GM13976 (cell line): ENCODE data around the gene NBAS.

ENCODE experiments used
- DNase-seq: peaks from one replicate; pipeline ENCODE4 v3.0.0; 2012; ENCODE audit warnings: low spot score
- in situ Hi-C: fragments of 300-500 bp; cut with MboI; formaldehyde crosslinking; loops from one replicate; pipeline ENCODE4 v1.12.0; 2022; ENCODE audit warnings: low sequenced_read_pairs, mixed read lengths, inconsistent platforms; ENCODE audit not compliant: unreplicated experiment
- TF ChIP-seq, protein P1 (sequence below): IDR thresholded peaks from 2 replicates; pipeline ENCODE4 v1.5.1; 2012; ENCODE audit warnings: borderline replicate concordance, mild to moderate bottlenecking; ENCODE audit not compliant: insufficient read depth; ENCODE audit errors: extremely low read depth, missing control alignments, control extremely low read depth

NBAS gene

DNA sequence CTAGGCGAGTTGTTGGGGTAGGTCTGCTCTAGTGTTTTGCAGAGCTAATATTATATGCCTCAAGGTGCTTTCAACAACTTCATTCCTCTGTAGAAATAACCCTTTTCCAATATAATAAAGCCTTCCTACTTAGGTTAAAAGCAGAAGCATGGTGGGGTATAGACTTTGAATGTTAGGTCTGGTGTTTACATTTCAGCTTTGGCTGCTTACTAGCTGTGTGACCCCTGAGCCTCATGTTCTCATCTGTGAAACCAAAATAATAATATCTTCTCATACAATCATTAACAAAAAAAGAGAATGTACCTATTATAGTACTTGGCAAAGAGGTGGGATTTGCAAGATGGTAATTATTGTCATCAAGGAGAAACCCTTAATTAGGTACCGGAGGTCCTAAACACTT lies 386.6 kb downstream of the NBAS start:
- in situ Hi-C loops = no loop called here
- TF ChIP-seq, protein P1, sequence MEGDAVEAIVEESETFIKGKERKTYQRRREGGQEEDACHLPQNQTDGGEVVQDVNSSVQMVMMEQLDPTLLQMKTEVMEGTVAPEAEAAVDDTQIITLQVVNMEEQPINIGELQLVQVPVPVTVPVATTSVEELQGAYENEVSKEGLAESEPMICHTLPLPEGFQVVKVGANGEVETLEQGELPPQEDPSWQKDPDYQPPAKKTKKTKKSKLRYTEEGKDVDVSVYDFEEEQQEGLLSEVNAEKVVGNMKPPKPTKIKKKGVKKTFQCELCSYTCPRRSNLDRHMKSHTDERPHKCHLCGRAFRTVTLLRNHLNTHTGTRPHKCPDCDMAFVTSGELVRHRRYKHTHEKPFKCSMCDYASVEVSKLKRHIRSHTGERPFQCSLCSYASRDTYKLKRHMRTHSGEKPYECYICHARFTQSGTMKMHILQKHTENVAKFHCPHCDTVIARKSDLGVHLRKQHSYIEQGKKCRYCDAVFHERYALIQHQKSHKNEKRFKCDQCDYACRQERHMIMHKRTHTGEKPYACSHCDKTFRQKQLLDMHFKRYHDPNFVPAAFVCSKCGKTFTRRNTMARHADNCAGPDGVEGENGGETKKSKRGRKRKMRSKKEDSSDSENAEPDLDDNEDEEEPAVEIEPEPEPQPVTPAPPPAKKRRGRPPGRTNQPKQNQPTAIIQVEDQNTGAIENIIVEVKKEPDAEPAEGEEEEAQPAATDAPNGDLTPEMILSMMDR = no peak
- no peak for DNase-seq

DNA sequence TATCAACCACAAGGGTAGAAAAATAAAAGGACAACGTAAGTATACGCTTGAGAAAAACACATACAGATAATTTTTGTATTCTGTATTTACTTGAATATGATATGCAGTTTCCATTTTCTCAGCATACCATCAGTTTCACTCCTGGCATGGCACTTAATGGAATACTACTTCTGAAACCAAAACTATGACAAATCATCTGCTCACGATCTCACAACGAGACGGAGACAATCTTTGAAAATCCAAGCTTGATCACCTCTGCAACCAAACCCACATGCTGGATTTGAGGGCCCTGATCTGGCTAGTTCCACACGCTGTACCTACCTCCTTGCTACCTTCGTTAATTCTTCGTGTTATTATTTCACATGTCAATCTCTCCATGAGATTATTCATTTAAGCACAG lies 387.6 kb downstream of the NBAS start:
- in situ Hi-C loops = no loop called here
- TF ChIP-seq, protein P1 = no peak
- DNase-seq = no peak

DNA sequence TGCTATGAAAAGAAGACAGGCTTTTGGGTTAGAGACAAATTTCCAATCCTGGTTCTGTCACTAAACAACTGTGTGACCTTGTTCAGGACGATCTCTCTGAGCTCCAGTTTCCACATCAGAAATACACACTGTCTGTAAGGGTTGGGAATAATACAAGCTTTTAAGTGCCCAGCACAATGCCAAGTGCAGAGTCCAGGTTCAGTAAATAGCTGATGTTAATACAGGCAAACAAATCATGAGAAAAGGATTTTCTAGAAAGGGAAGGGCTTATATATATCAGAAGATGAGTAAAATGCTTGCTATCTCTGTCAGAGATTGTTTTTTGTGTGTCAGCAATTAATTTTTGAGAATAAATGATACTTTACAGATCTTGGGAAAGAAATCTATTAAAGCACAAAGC lies 388.3 kb downstream of the NBAS start:
- no peak for DNase-seq
- in situ Hi-C loops = no loop called here
- TF ChIP-seq, protein P1 = no peak

DNA sequence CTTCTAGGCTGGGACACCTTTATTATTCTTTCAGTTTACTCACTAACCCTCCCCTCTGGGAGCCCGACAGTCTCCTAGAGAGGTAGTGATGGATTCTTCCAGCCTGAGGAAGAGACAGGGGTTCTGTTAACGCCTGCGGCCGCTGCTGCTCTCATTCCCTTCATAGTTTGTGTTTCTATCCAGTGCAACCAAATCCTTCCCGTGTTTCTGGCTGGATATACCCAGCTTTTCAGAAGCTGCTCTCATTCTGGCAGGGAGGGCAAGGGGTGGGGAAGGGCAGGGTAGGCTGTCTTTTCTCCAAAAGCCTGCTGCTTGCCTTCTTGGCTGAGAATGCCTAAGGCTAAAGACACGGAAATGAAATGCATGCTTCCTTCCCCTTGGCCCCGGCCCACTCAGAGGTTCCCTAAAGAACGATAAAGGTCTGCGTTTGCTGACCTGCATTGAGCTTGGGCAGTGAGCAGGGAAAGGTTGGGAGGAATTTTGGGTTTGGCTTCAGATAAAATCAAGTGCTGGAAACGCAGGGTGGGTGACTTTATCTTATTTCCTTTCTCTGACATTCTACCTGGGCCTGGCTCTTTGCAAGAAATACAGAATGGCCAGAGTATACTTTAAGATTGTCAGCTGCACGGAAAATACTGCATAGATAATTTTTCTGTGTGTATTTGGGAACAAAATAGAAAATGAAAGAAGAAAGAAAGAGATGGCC lies 390.9 kb downstream of the NBAS start:
- TF ChIP-seq, protein P1 = no peak
- DNase-seq = no peak
- in situ Hi-C loops = no loop called here

DNA sequence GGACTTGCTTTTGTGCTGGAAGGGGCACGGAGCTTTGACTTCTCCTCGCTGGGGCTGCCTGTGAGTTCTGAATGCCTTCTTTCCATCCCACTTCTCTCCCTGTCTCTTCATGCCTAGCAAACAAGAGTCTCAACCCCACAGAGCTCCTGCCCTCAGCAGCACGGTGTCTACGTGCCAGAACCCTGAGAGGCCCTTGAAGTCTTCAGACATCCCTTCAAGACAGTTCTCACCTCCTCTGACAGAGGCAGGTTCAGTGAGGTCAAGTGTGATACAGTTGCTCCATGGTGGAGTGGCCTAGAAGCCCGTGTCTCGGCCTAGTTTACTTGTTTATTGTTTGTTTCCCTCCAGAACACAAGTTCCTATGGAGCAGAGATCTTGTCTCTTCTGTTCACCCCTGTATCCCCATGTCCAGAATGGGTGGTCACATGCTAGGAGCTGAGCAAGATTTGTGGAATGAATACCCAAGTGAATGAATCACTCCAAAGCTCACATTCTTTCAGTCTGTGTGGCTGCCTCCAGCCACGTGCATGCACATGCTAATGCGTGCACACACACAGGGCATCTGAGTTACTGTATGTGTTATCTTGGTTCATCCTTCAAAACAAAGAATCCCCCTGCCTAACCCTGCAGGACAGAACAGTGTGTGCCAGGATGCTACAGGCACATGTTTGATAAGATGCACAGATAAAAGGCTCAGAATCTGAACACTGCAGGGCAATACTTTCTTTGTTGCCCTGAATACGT lies 391.6 kb downstream of the NBAS start:
- in situ Hi-C loops = no loop called here

DNA sequence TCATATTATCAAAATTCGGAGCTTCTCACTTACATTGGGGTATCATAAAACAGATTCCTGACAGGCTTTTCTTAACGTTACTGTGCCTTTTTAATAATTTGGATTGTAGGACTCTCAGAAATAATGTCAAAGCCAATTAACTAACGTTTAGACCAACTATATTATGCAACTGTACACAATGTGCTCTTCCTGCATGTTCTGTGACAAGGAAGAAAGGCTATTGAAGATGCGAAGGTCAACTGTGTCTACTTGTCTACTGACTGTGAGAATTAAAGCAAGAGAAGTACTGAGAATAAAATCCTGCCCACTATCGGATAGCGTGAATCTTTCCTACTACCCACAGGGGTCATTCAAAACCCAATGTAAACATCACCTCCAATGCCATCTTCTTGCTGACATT lies 393.0 kb downstream of the NBAS start:
- in situ Hi-C loops = no loop called here
- TF ChIP-seq, protein P1 = no peak
- DNase-seq = no peak

More for the DNA sequence above, 391.6 kb downstream of the NBAS start:
- TF ChIP-seq, protein P1 = no peak
- DNase-seq = no peak
